ENCODE data around the gene RAB13. TPM values are rescaled to one million over a fixed set of nuclear protein-coding genes. Genes with fewer than 3 reads are reported as not detected.
"Not testable (repeated sequence)": the region's sequence is repeated elsewhere in the genome, so short reads cannot be mapped to it uniquely, and the experiment has no call there.

Gene RAB13
- total and polyA plus RNA-seq, 12 donors, result 42.9 to 114 (median 58.1) TPM

- H3K27me3 ChIP-seq, result no peaks in the 10 kb centered on the region
- no peak overlapping the region for H3K4me3 ChIP-seq
- WGBS, 2 donors, result 81 to 82% methylated on average over 3 of the region's 3 CpGs
- intact Hi-C loops (cut with DNase I), result no loop called here
- H3K36me3 ChIP-seq, result no peaks in the 10 kb centered on the region
- no peak overlapping the region for H3K27ac ChIP-seq
- ATAC-seq, result no peak
- no peaks in the 10 kb centered on the region for H3K9me3 ChIP-seq
- DNase-seq, result no peak
- H3K4me1 ChIP-seq, result no peaks in the 10 kb centered on the region
- TF ChIP-seq CTCF (IDR thresholded peaks at IDR 0.05), result no peak
Observed at GRCh38 chr1:154014154-154014907, 28.2 kb upstream of the RAB13 start.

- 94 to 96% methylated on average over 14 of the region's 14 CpGs for WGBS, 2 donors
- H3K4me3 ChIP-seq; H3K36me3 ChIP-seq; ATAC-seq; H3K4me1 ChIP-seq; DNase-seq; H3K27ac ChIP-seq; H3K27me3 ChIP-seq; H3K9me3 ChIP-seq; intact Hi-C loops (cut with DNase I): not testable (repeated sequence)
Observed at GRCh38 chr1:154012543-154012942, 26.4 kb upstream of the RAB13 start.

- 66 to 83% methylated on average over 1 of the region's 1 CpG for WGBS, 2 donors
- TF ChIP-seq CTCF (IDR thresholded peaks at IDR 0.05), result no peak
- no peak for ATAC-seq
- no peak overlapping the region for H3K4me3 ChIP-seq
- no peak for DNase-seq
- no peaks in the 10 kb centered on the region for H3K9me3 ChIP-seq
- no peaks in the 10 kb centered on the region for H3K27me3 ChIP-seq
- no peak overlapping the region for H3K27ac ChIP-seq
- no peaks in the 10 kb centered on the region for H3K4me1 ChIP-seq
- intact Hi-C loops (cut with DNase I), result no loop called here
- H3K36me3 ChIP-seq, result no peaks in the 10 kb centered on the region
Observed at GRCh38 chr1:154012129-154012528, 26.0 kb upstream of the RAB13 start.

GRCh38 chr1:154006136-154006535 is 20.0 kb upstream of the RAB13 start:
- ATAC-seq (no peak), DNase-seq (no peak)
- no peak for TF ChIP-seq CTCF (IDR thresholded peaks at IDR 0.05)
- 90 to 91% methylated on average over 3 of the region's 3 CpGs for WGBS, 2 donors
- intact Hi-C loops (cut with DNase I), result loop anchor here in 1 of 10 donors (10.0 kb wide), 1 partner anchor 259 kb away; no protein-coding TSS in a partner anchor
- Histone ChIP-seq H3K36me3 (no peaks in the 10 kb centered on the region), H3K9me3 (no peaks in the 10 kb centered on the region), H3K4me3 (no peak overlapping the region), H3K27me3 (no peaks in the 10 kb centered on the region), H3K27ac (no peak overlapping the region), H3K4me1 (no peaks in the 10 kb centered on the region)

- Histone ChIP-seq H3K36me3 (peaks cover 0 to 11% (median 0%) of the 10 kb centered on the region in 9 donors), H3K27me3 (no peaks in the 10 kb centered on the region), H3K27ac (no peak overlapping the region), H3K4me3 (no peak overlapping the region), H3K4me1 (no peaks in the 10 kb centered on the region), H3K9me3 (no peaks in the 10 kb centered on the region)
- ATAC-seq, result no peak
- no peak for TF ChIP-seq CTCF (IDR thresholded peaks at IDR 0.05)
- intact Hi-C loops (cut with DNase I), result loop anchor here in 1 of 10 donors (10.0 kb wide), 1 partner anchor 264 kb away; no protein-coding TSS in a partner anchor
- WGBS, 2 donors, result 78 to 79% methylated on average over 4 of the region's 4 CpGs
- DNase-seq, result no peak
Observed at GRCh38 chr1:154000420-154000819, 14.3 kb upstream of the RAB13 start.

GRCh38 chr1:153996882-153997281 is 10.7 kb upstream of the RAB13 start:
- intact Hi-C loops (cut with DNase I), result loop anchor here in 2 of 10 donors (10.0 kb wide), 3 partner anchors 188 to 278 kb away; partner anchors contain the start of gene HAX1 (in 1 of the 2)
- H3K27me3 ChIP-seq, H3K27ac ChIP-seq, ATAC-seq, DNase-seq, H3K4me3 ChIP-seq, H3K9me3 ChIP-seq: not testable (repeated sequence)
- 97 to 98% methylated on average over 10 of the region's 10 CpGs for WGBS, 2 donors
- Histone ChIP-seq H3K36me3 (peaks cover 0 to 46% (median 20%) of the 10 kb centered on the region in 9 donors), H3K4me1 (peaks cover 0 to 30% (median 21%) of the 10 kb centered on the region in 9 donors)

All from heart right ventricle (tissue), 16 donors.